GM19438 (cell line): ENCODE measurements around the gene HPS6.

Experiments used
- ATAC-seq: cut with Tn5 transposase; IDR thresholded peaks from one replicate; pipeline ENCODE4 v1.9.1; 2021; ENCODE audit warnings: low read depth; ENCODE audit not compliant: unreplicated experiment

Gene HPS6

GRCh38 chr10:102067091-102067916, 2.2 kb downstream of the HPS6 start:
- ATAC-seq: no peak

DNA sequence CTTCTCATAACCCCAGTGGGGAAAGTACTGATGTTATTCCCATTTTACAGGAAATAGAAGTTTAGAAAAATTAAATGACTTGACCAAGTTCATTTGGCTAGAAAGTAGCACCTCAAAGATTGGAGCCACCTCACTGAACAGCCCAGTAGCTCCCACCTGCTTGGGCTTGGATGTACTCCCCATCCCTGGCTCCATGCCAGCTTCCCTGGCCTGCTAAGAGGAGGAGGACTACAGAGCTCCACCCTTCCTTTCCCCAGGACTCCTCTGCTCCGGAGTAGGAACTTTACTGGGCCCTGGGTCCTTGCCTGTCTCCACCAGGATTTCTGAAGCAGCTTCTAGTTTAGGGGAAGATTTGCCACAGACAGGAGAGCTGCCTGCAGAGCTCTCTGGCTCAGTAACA, 3.1 kb downstream of the HPS6 start:
- no peak for ATAC-seq

GRCh38 chr10:102069071-102069470, 3.9 kb downstream of the HPS6 start:
- no peak for ATAC-seq

DNA sequence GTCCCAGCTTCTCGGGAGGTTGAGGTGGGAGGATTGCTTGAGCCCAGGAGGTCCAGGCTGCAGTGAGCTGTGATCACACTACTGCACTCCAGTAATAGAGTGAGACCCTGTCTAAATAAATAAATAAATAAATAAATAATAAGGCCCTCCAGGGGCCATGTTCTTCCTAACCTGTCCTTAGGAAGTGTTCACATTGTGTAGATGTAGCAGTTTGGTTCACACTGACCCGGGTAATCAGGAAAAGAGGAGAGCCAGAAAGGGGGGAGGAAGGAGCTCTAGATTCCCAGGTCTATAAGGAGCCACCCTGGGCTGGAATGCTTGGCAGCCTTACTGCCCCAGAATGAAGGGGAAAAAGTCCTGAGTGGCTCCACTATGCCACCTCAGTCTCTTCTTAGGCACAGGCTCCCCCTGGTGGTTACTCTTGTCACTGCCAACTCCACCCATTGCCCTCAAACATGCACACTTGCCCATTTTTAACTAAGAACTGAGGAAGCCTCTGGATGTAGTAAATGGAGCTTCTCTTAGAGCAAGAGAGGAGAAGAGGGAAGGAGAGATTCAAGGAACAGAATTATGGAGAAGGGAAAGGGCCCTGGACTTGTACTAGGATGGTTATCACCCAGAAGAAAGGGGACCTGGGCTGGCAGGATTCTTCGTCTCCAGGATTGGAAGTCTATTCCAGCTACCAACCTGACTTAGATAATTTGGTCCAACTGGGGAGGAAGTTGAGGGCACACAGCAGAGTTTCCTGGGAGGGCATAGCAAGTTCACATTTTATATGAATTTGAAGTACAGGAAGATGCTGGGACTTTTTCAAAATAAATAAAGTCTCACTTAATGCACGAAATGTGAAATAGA, 7.8 kb downstream of the HPS6 start:
- ATAC-seq: no peak

GRCh38 chr10:102083541-102083940, 18.4 kb downstream of the HPS6 start:
- ATAC-seq: no peak

DNA sequence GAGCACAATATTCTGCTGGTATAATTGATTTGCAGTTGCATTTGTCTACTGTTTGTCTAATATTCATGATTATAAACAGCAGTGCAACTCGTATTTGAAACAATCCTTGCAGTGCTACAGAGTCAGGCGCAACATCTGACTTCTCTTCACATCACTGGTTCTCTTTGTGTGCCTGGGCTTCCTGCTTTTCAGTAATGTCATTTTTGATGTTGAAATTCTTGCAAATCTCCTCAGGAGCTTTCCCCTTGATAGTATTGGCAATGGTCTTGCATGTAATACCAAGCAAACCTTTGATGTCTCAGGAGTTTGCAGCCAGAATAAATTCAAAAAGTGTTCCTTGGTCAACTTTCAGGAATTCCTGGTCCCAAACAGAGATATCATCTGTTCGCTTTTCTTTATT, 20.2 kb downstream of the HPS6 start:
- no peak for ATAC-seq

DNA sequence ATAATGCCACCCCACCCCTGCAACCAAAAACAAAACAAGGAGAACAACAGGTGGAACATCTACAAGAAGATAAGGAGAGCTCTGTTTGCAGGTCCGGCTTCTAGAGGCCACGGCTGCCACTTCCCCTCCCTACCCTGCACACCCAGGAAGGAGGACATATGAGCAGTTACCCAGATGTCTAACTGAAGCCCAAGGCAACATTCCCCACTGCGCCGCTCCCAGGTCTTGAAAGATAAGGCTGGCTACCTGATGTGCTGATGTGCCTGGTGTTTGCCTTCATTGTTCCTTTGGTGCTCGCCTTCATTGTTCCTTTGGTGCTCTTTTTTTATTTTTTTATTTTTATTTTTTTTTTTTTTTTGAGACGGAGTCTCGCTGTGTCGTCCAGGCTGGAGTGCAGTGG, 21.0 kb downstream of the HPS6 start:
- no peak for ATAC-seq

DNA sequence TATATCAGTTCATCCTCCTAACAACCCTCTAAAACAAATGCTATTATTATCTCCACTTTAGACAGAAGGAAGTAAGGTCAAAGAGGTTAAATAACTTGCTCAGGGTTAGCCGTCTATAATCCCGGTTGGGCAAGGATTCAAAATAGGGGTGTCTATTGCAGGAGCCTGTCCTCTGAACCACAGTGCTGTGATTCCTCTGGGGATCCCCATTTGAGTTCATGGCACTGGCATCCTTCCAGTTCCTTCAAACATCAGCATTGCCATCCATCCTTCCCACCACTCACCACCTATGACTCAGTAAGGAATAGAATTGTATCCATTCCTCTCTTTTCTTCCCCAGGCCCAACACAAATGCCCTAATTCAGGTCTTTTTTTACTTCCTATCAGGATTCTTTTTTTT, 25.6 kb downstream of the HPS6 start:
- ATAC-seq: no peak

DNA sequence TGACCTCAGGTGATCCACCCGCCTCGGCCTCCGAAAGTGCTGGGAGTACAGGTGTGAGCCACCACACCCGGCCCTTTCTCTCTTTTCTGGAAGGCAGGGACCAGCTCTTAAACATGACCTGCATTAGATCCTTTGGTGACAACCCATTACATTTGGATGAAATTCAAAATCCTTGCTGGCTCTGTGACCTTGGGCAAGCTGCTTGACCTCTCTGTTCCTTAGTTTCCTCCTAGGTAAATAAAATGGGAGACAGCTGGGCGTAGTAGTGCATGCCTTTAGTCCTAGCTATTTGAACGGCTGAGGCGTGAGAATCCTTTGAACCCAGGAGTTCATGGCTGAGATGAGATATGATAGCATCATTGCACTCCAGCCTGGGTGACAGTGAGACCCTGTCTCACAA, 31.3 kb downstream of the HPS6 start:
- ATAC-seq: no peak

DNA sequence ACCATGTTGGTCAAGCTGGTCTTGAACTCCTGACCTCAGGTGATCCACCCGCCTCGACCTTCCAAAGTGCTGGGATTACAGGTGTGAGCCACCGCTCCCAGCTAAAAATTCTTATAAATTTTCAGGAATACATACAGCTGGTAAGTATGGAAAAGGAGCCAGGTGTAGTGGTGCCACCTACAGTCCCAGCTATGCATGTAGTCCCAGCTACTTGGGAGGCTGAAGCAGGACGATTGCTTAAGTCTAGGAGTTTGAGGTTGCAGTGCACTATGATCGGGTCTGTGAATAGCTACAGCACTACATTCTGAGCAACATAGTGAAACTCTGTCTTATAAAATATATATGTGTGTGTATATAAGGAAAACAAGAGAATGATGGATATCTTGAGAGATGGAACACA, 36.0 kb downstream of the HPS6 start:
- ATAC-seq: no peak

DNA sequence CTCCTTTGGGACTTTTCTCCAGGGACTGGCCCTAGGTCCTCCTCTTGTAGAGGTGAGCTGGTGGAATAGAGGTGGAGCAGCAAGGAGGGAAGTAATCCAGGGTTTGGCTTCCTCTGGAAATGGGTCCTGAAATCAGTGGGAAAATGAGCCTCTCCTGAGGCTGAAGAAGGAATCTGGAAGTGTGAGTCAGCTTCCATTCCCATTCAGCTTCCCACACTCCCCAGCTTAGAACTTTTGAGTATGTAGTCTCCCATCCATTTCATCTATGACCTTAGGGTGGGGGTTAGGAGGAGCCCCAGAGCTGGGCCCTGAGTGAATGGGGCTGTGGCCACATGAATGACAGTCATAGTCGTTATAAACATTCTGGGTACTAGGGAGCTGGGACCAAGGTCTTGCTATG, 37.3 kb downstream of the HPS6 start:
- ATAC-seq: no peak

- ATAC-seq: no peak
Observed at GRCh38 chr10:102106998-102107397, 41.8 kb downstream of the HPS6 start.

- ATAC-seq: no peak
Observed at GRCh38 chr10:102109166-102110116, 44.3 kb downstream of the HPS6 start.

DNA sequence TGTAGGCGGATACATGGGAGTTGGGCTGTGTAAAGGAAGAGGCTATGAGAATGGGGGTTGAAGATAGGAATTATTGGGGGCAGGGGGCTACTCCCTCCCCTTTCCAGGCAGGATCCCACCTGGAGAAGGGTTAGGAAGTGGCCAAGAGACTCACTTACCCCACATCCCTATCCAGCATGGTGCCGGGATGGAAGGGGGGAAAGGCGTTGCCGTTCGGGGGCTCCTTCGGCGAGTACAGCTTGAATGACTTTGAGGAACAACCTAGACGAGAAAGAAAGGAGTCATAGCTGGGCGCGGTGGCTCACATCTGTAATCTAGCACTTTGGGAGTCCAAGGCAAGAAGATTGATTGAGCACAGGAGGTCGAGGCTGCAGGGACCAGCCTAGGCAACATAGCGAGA, 46.1 kb downstream of the HPS6 start:
- no peak for ATAC-seq

DNA sequence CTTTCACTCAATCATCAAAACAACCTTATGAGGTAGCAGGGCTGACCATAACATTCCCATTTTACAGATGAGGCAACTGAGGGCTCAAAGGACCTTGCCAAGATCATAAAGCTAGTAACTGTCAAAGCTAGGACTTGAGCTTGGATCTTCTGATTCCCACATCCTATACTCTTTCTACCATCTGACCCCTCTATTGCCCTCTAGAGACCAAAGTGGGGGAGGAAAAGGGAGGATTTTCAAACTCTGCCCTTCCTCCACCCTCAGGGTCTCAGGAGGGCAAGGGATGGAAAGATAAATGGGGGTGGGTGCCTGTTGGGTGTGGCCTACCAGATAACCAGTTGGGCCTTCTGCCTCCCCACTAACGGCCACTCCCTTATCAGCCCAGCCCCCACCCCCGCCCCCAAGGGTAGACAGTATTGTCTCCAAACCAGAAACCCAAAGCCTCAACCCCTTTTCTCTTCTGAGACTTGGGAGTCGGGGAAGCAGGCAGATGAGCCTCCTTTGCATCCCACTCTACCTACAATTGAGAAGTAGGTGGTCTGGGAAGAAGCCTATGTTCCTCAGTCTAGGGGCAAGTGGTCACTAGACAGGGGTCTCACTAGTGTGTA, 47.2 kb downstream of the HPS6 start:
- ATAC-seq: no peak

DNA sequence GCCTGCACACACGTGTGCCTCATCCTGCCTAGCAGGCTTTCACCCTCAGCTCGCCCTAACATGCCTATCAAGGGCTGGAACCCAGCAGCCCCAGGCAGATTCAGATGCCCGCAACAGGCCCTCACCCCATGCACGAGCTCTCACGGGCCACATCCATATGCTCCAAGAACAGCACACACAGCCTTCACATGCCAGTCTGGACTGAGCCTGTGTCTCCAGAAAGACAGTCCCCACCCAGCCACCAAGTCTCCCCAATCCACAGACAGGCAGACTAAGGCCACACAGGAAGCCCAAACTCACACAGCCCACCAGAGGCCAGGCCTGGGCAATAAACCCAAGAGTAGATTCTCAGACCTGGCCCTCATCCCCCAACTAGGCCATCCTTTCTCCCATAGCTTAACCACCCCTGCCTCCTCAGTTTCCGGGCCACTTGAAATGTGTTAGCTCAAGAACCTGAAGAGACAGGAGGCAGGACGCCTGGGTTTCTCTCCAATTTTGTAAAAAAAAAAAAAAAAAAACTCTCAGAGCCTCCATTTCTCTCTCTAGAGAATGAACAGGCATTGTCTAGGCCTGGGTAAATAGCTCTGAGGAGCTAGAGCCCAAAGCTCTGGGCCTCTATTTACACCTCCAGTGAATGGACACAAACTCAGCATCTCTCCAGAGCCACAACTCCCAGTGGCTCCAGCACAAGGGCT, 48.3 kb downstream of the HPS6 start:
- ATAC-seq: no peak

DNA sequence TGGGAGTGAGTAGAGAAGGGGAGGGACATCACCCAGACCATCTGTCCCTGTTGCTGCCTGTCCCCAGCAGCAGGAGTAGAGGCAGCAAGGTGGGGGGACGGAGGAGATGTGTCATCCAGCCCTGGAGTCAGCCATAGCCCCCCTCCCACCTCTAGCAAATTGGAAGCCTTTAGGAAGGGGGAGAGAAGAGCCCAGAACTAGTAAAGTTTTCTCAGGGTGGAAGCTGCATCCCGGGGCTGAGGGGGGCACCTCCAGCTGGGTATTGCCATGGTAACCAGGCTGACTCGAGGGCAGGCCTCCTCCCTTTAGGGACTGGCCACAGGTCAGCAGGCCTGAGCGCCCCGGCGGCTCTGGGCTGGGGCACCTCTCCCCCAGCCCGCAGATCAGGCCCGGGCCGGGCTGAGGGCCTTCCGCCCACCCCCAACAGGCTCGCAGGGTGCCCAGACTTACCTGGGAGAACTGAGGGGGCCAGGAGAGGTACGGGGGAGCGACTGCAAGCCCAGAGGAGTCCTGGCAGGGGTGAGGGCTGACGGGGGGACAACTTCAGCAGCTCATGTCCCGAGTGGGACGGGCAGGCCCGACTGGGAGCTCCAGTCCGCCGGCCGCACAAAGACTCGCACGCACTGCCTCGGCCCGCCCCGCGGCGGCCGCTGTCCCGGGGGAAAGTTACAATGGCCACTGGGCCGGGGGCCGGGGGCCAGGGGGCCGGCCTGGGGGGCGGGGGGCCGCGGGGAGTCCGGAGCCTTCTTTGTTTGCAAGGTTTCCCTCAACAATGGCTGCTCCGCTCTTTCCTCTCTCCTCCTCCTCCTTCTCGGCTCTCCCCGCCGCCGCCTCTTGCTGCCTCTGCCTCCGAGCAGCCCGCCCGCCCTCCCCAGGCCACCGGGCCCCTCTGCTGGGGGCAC, 49.1 kb downstream of the HPS6 start:
- peak; percentile 27 for ATAC-seq

DNA sequence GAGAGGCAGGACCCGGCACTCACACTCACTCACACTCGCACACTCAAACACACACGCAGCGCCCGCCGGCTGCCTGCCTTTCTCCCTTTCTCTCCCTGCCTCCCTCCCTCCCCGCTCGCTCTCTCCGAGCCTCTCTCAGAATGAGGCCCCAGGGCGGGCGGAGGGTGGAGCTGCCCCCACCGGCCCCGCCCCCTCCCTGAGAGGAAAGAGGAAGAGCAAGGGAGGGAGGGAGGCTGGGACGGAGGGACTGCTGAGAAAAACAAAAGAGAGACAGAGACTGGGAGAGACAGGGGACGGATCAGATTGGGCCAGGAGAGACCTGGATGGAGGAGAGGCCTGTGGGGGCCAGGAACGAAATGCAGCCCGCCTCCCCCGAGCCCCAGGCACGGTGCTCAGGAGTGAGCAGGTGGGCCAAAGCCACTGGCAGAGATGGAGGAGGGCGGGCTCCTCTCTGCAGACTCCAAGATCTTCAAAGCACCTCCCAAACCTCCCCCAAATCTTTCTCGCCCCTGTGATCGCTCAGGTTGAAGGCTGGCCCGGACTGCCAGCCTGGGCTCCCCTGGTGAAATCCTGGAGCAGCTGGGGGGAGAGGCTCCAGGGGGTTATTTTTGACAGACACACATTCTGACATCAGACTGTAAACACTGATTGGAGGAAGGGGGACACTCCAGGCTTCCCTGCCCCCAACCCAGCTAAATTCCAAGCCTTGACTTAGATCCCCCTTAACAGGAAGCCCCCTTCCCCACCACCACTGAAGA, 49.9 kb downstream of the HPS6 start:
- peak; percentile 67 for ATAC-seq
